T follicular helper cell (primary cell): ENCODE data around the gene CAMK1G.

Experiments
- DNase-seq: peaks from one replicate; pipeline ENCODE4 v3.0.0-alpha.2; 2020; ENCODE audit warnings: low read depth

CAMK1G gene

GRCh38 chr1:209635850-209636249 is 52.3 kb downstream of the CAMK1G start:
- DNase-seq = no peak

GRCh38 chr1:209641832-209642172 is 58.3 kb downstream of the CAMK1G start:
- DNase-seq = no peak

GRCh38 chr1:209642816-209643215 is 59.3 kb downstream of the CAMK1G start:
- no peak for DNase-seq

DNA sequence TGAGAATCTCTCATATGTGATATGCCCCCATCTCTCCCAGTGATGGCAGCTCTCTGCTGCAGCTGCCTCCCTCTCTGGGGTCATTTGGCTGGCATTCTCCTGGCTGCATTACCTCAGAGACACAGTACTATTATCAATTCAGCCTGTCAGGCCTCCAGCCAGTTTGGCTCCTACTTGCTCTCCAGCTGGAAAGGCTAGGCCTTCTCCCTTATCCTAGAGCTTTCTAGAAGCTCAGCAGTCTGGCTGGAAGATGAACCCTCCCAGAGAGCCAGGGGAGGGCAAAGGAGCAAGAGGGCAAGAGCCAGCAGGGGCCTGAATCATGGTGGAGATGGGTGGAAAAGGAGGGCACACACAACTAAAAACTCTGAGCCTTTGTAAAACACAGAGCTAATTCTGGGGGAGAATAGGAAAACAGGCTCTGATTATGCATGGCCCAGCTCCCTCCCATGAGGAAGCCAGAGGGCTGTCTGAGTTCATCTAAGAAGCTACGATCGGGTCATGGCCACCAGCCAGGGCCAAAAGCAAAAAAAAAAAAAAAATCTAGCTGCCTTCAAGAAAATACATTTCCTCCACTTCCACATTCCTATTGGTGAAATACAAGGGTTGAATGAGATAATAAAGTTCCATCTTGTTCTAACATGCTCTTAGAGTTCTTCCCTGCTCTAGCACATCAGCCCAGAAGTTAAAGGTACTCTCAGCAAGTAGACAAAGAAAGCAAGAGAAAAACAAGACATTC is 59.9 kb downstream of the CAMK1G start:
- no peak for DNase-seq

GRCh38 chr1:209645574-209646452 is 62.3 kb downstream of the CAMK1G start:
- DNase-seq = no peak

DNA sequence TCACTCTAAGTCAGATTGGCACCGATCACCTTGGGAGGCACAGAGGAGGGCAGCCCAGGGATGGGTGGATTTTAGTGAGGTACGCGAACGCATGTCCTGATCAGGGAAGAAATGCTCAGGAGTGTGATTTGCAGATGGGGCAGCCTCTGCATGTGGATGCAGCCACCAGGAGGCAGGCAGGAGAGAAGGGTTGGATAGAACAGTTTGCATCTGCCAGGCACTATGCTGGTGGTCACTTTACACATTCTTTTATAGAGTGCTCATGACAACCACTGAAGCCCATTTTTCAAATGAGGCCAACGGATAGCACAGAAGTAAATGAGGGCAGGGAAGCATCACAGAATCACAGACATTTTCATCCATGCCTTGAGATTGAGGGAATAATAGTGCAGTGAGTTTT is 63.0 kb downstream of the CAMK1G start:
- no peak for DNase-seq

DNA sequence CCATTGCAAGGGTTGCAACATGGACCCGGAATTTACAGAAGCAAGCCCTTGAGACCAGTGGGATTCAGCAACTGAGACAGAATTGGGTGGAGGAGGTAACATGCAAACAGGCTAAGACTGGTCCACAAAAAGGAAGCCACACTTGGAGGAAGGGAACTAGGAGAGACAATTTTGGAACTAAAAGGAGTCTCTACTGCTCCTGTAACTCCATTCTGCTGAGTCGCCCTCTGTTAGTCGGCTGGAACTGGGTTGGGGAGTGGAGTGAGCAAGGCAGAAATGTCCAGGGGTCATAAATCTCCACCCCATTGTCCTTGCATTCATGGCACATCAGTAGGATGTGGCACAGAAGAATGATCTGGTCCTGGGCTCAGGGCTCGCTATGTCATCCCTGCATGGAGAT is 63.6 kb downstream of the CAMK1G start:
- no peak for DNase-seq

GRCh38 chr1:209648346-209648745 is 64.8 kb downstream of the CAMK1G start:
- DNase-seq = no peak

DNA sequence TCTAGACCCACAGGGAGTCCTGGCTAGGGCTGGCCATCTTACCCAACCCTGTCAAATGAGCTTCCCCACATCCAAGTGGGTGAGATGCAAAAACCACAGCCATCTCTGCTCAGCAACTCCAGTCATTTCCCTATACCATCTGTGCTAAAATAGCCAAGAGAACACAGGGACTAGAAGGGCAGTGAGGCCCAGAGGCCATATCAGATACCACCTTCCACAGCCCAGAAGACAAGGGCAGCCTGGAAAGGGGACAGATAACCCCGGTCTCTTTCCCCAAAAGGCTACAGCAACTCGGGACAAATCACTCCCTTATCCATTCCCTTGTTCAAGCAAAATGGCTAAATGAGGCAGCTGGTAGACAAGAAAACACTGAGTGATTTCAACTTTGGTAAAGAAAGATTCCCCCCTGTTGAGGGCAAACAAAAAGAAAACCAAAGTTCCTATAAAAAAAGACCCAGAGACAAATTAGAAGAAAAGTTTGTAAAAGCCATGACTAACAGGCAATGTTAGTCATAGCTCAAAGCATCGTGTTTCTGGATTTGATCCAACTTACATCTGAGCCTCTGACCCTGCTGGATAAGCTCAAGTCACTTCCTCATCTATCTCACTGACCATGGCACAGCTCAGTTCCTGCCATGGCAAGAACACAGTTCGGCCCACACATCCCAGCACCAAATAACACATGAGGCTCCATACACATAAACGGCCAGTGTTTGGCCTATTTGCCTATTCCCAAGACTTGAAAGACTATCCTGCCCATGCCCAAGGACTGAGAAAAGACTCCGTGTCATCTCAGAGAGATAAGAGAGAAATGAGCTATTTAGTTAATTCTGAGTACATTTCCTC is 65.6 kb downstream of the CAMK1G start:
- DNase-seq = no peak

DNA sequence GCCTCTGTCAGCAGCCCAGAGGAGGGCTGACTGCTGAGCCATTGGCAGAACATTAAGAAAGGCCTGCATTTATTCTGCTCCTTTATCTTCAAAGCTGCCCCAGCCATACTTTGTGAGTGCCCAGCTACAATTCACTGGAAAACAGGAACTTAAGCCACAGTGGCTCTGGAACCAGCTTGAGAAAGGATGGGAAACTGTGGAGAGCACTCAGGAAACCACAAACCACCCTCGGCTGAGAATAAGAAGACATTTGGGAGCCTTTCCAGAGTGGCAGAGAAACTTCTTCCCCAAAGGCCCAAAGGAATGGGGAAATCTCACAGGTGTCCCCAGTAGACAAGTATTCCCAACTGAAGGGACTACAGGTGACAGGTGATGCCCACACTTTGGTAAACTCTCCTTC is 66.9 kb downstream of the CAMK1G start:
- DNase-seq = no peak

GRCh38 chr1:209651138-209651587 is 67.6 kb downstream of the CAMK1G start:
- DNase-seq = no peak

GRCh38 chr1:209652121-209652735 is 68.7 kb downstream of the CAMK1G start, which contains the start of gene LAMB3:
Gene LAMB3 (minus strand): TSS chr1:209652425. CDS start chr1:209650944, 1,481 bp downstream.
- DNase-seq = no peak

- DNase-seq = no peak
Observed at GRCh38 chr1:209652873-209653401, 69.4 kb downstream of the CAMK1G start.

- DNase-seq = no peak
Observed at GRCh38 chr1:209653915-209654351, 70.4 kb downstream of the CAMK1G start.

DNA sequence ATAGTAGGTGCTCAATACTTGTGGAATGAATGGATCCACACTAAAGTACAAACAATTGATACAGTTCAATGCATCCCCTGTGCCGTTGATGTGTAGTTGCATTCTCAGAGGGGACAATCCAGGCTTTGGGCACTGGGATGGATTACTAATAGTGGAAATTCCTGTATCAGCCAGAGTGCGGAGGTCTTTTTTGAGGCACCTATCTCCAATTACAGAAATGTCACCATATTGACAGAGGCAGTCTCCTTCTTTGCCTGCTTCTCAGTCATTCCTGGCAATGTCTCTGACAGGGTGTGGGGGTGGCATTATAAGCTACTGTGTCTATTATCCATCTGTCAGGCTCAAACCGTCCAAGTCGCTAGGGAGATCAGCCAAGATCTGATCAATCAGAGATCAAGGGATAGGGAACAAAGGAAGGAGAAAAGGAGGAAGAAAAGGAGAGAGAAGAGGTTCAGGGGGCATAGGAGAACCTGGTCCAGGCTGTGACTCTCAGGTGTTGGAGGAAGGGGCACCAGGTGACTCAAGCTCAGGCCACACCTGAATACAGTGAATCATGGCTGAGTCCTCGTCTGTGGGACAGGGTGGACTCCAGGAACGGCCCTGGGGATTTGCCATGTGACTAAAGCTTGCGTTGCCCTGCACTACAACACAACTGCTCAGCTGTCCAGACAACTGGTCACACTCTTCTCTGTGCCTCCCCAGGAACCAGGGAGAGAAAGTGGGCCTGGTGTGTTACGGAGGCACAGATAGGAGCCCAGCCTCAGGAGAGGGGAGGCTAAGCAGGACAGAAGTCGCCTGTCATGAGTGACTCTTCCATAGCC is 72.1 kb downstream of the CAMK1G start:
- no peak for DNase-seq

DNA sequence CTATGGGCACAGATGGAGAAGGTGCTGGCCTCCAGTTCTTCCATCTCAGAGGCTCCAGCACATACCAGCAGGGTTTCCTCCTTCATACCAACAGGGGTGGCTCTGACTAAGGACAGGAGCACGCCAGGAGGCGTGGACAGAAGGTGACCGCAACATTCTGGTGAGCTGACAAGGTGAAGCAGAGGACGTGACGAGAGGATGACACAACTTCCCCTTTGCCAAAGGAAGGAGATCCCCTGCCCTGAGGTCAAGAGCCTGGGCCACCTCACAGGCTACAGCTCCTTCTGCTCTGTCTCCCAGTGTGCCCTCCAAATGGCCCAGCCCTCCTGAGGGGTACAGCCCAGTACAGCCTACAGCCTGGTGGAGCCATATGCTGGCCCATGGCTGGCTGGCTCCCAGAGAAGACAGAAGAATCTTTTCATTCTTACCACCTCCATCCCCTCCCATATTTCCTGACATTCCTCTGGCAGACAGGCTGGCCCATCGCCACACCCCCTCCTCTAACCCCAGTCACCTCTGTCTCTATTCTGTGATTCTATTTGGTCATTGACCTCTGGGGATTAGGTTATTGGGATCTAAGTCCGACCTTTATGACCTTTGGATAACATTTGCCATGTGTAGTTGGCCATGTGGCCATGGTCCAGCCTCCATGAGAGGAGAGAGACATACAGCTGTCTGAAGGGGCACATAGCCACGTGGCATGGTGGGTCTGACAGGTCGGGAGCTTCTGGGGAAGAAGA is 73.8 kb downstream of the CAMK1G start:
- DNase-seq = no peak

DNA sequence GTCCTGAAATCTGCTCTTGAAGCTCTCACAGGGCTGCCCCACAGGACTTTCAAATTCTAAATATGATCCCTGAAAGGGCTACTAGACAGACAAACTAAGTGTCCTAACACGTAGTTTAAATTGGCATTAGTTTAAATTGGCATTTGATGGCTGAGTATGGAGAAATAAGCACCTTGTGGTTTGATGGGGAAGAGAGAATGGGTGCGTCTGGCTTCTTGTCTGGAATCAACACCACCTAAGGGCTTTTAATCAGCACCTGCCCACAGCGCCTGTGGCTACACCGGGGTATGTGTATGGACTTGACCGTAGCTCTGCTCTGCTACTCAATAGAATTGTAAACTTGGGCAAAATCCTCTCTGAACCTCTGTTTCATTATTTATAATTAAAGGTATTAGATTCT is 74.4 kb downstream of the CAMK1G start:
- no peak for DNase-seq

DNA sequence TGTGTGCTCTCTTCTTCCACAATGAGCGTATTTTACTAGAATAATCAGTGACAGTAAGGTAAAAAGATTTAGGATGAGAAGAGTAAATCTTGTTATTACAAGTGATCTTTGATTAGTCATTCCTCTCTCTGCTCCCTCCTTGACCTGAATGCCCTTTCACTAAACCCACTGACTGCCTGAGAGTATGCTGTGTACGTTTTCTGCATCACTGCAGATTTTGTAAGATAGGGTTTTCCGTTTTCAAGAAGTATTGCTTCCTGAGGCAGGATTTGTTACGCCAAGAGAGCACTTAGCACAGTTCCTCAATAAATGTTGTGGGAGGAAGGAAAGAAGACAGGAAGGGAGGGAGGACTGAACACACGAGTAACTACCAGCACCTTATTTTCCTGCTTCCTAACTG is 76.4 kb downstream of the CAMK1G start:
- DNase-seq = no peak

- DNase-seq = no peak
Observed at GRCh38 chr1:209661071-209661470, 77.6 kb downstream of the CAMK1G start.

- no peak for DNase-seq
Observed at GRCh38 chr1:209662879-209663327, 79.4 kb downstream of the CAMK1G start.
